Measurements from ENCODE around the gene NRM. TPM values are rescaled to one million over a fixed set of nuclear protein-coding genes. Genes with fewer than 3 reads are reported as not detected.
"Not testable (repeated sequence)": the region's sequence is repeated elsewhere in the genome, so short reads cannot be mapped to it uniquely, and the experiment has no call there.

Gene NRM
- total and polyA plus RNA-seq, 9 donors = 3.4 to 23.2 (median 15.3) TPM

DNA sequence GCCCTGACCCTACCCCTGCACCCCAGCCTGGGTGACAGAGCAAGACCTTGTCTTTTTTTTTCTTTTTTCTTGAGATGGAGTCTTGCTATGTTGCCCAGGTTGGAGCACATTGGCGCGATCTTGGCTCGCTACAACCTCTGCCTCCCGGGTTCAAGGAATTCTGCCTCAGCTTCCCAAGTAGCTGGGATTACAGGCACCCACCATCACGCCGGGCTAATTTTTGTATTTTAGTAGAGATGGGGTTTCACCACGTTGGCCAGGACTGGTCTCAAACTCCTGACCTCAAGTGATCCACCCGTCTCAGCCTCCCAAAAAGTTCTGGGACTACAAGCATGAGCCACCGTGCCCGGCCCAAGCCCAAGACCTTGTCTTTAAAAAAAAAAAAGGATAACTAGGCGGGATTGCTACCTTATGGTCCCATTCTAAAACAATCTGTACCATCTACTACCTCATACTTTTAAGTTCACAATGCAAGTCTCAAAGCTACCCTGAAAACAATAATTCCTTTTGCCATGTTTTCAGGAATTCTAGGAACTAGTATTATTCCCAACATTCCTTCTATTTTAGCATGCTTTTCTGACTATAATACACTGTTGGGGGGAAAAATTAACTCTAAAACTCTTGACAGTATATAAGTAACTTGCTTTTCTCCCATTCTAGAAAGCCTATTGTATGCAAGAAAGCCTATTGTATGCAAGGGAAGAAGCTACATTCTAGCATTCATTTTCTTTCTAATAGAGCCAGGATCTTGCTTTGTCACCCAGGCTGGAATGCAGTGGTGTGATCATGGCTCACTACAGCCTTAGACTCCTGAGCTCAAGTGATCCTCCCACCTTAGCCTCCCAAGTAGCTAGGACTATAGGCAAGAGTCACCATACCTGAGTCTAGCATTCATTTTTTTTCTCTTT, 36.0 kb upstream of the NRM start:
- Histone ChIP-seq H3K27me3 (no peaks in the 10 kb centered on the region), H3K4me1 (ENCODE audit: insufficient read depth) (no peaks in the 10 kb centered on the region), H3K9me3 (no peaks in the 10 kb centered on the region), H3K27ac (no peak overlapping the region), H3K36me3 (no peaks in the 10 kb centered on the region), H3K4me3 (no peak overlapping the region)
- intact Hi-C loops (cut with DNase I) = no loop called here
- no peak for TF ChIP-seq EP300 (IDR thresholded peaks at IDR 0.05)
- no peak for TF ChIP-seq POLR2A (IDR thresholded peaks at IDR 0.05)
- TF ChIP-seq CTCF (IDR thresholded peaks at IDR 0.05) = no peak
- 70 to 80% (median 74%) methylated on average over 11 of the region's 11 CpGs for WGBS, 3 donors
- DNase-seq = no peak

DNA sequence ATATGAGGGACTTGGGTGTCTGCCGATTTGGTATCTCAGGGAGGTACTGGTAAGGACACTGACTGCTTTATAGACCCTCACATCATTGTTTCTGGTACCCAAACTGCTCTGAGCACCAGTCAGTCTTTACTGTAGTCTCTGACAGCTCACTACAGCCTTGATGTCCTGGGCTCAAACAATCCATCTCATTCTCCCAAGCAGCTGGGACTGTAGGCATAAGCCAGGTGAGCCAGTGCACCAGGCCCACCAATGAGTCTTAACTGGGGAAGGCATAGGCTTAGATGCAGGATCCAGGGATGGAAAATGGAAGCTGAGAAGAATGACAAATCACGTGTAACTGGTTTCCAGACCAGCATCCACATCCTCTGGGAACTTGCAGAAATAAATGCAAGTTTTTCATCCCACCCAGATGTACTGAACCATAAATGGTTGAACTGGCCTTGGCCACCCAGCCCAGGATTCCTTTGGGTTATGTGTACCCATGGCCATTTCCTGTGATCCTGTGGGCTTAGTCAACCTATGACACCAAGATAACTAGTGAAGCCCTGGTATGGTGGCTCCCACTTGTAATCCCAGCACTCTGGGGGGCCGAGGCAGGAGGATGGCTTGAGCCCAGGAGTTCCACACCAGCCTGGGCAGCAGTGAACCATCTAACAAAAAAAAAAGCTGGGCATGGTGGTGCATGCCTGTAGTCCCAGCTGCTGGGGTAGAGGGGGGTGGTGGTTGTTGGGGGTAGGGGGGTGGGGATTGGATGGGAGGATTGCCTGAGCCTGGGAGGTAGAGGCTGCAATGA, 35.1 kb upstream of the NRM start:
- Histone ChIP-seq H3K9me3 (no peaks in the 10 kb centered on the region), H3K36me3 (no peaks in the 10 kb centered on the region), H3K4me3 (no peak overlapping the region), H3K27me3 (no peaks in the 10 kb centered on the region), H3K27ac (no peak overlapping the region), H3K4me1 (ENCODE audit: insufficient read depth) (no peaks in the 10 kb centered on the region)
- intact Hi-C loops (cut with DNase I) = no loop called here
- no peak for TF ChIP-seq EP300 (IDR thresholded peaks at IDR 0.05)
- no peak for DNase-seq
- WGBS, 3 donors = 20 to 33% (median 32%) methylated on average over 3 of the region's 3 CpGs

DNA sequence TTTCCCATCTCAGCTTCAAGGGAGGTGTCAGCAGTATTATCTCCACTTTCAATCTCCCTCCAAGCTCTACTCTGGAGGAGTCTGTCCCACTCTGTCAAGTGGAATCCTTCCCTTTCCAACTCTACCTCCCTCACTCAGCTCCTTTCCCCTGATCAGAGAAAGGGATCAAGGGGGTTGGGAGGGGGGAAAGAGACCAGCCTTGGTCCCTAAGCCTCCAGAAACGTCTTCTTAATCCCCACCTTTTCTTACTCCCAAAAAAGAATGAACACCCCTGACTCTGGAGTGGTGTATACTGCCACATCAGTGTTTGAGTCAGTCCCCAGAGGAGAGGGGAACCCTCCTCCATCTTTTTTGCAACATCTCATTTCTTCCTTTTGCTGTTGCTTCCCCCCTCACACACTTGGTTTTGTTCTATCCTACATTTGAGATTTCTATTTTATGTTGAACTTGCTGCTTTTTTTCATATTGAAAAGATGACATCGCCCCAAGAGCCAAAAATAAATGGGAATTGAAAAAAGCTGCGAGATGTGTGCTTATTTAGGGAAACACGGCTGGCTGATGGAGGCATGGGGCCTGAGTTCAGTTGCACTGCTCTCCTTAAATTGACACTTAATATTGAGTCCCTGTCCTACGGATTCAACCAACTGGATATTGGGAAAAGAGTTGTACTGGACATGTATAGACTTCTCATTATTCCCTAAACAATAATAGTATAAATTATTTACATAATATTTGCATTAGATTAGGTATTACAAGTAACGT, 34.3 kb upstream of the NRM start:
- intact Hi-C loops (cut with DNase I) = no loop called here
- 29 to 33% (median 32%) methylated on average over 6 of the region's 6 CpGs for WGBS, 3 donors

DNA sequence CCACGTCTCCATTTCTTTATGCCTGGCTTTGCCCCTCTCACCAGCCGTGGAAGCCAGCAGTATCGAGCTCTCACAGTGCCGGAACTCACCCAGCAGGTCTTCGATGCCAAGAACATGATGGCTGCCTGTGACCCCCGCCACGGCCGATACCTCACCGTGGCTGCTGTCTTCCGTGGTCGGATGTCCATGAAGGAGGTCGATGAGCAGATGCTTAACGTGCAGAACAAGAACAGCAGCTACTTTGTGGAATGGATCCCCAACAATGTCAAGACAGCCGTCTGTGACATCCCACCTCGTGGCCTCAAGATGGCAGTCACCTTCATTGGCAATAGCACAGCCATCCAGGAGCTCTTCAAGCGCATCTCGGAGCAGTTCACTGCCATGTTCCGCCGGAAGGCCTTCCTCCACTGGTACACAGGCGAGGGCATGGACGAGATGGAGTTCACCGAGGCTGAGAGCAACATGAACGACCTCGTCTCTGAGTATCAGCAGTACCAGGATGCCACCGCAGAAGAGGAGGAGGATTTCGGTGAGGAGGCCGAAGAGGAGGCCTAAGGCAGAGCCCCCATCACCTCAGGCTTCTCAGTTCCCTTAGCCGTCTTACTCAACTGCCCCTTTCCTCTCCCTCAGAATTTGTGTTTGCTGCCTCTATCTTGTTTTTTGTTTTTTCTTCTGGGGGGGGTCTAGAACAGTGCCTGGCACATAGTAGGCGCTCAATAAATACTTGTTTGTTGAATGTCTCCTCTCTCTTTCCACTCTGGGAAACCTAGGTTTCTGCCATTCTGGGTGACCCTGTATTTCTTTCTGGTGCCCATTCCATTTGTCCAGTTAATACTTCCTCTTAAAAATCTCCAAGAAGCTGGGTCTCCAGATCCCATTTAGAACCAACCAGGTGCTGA, 33.3 kb upstream of the NRM start:
- H3K27me3 ChIP-seq; H3K9me3 ChIP-seq; H3K36me3 ChIP-seq; DNase-seq; H3K4me1 ChIP-seq (ENCODE audit: insufficient read depth); H3K27ac ChIP-seq; H3K4me3 ChIP-seq: not testable (repeated sequence)
- WGBS, 3 donors = 32 to 39% (median 33%) methylated on average over 29 of the region's 29 CpGs
- intact Hi-C loops (cut with DNase I) = loop anchor here in 3 of 4 donors (2.0 kb wide), 2 partner anchors 43 to 45 kb away; no protein-coding TSS in a partner anchor

More for the DNA sequence above, 34.3 kb upstream of the NRM start:
- Histone ChIP-seq H3K9me3 (no peaks in the 10 kb centered on the region), H3K27me3 (no peaks in the 10 kb centered on the region), H3K27ac (no peak overlapping the region), H3K36me3 (no peaks in the 10 kb centered on the region), H3K4me3 (no peak overlapping the region), H3K4me1 (ENCODE audit: insufficient read depth) (no peaks in the 10 kb centered on the region)
- no peak for DNase-seq
- TF ChIP-seq CTCF (IDR thresholded peaks at IDR 0.05) (no peak), EP300 (IDR thresholded peaks at IDR 0.05) (no peak), POLR2A (IDR thresholded peaks at IDR 0.05) (no peak)

GRCh38 chr6:30723159-30723842, 32.5 kb upstream of the NRM start:
- H3K9me3 ChIP-seq; H3K27me3 ChIP-seq; H3K36me3 ChIP-seq; H3K4me3 ChIP-seq; DNase-seq; H3K27ac ChIP-seq; H3K4me1 ChIP-seq (ENCODE audit: insufficient read depth): not testable (repeated sequence)
- WGBS, 3 donors = 38 to 41% (median 39%) methylated on average over 16 of the region's 16 CpGs
- intact Hi-C loops (cut with DNase I) = loop anchor here in 3 of 4 donors (2.0 kb wide), 2 partner anchors 42 to 44 kb away; no protein-coding TSS in a partner anchor
